IMR-90 (cell line): ENCODE data around the gene C14orf119. TPM values are rescaled to one million over a fixed set of nuclear protein-coding genes. Genes with fewer than 3 reads are reported as not detected.

Experiments
- ATAC-seq: fragments of 200-7000 bp; cut with Tn5 transposase; 2 replicates; pipeline ENCODE4 v1.9.1; 2020; ENCODE audit warnings: low read depth, mild to moderate bottlenecking, moderate library complexity
- BruUV-seq: library from RNA; stranded (reverse); fragments of 400-500 nt; replicated peaks from 2 replicates; lab custom pipeline; 2021; lab: Mats Ljungman, UMichigan
- CTCF ChIA-PET: fragments of 300-600 bp; formaldehyde crosslinking; extraction: SDS; loops from one replicate; lab custom pipeline; 2021; ENCODE audit warnings: antibody characterized with exemption; lab: Yijun Ruan, JAX
- POLR2A ChIA-PET: fragments of 300-600 bp; sonication (Branson Sonifier 250); formaldehyde crosslinking; loops from one replicate; lab custom pipeline; 2022; ENCODE audit warnings: antibody characterized with exemption; ENCODE audit not compliant: unreplicated experiment; lab: Charles Lee
- DNase-seq: peaks from one replicate; pipeline ENCODE4 v3.0.0; 2013
- H2AFZ ChIP-seq: replicated peaks from 2 replicates; pipeline ENCODE3; 2013; ENCODE audit warnings: low read length, mild to moderate bottlenecking; ENCODE audit not compliant: poor library complexity
- H2AK5ac ChIP-seq: 2 replicates; pipeline ENCODE4 v1.6.1; 2013; ENCODE audit warnings: low read depth, low read length, inconsistent platforms
- H2AK9ac ChIP-seq: replicated peaks from 2 replicates; pipeline ENCODE3; 2013; ENCODE audit warnings: mild to moderate bottlenecking, low read depth, low read length, moderate library complexity; ENCODE audit not compliant: poor library complexity
- H2BK120ac ChIP-seq: 2 replicates; pipeline ENCODE4 v1.6.1; 2013; ENCODE audit warnings: low read depth, low read length, inconsistent platforms
- H2BK15ac ChIP-seq: 3 replicates; pipeline ENCODE4 v1.6.1; 2013; ENCODE audit warnings: low read depth, low read length, inconsistent platforms
- H2BK20ac ChIP-seq: 2 replicates; pipeline ENCODE4 v1.6.1; 2013; ENCODE audit warnings: low read depth, mild to moderate bottlenecking, inconsistent platforms, low read length, moderate library complexity
- H2BK5ac ChIP-seq: 2 replicates; pipeline ENCODE4 v1.6.1; 2013; ENCODE audit warnings: mild to moderate bottlenecking, low read depth, low read length, inconsistent platforms; ENCODE audit not compliant: poor library complexity, severe bottlenecking
- H3K14ac ChIP-seq: replicated peaks from 2 replicates; pipeline ENCODE4 v1.6.1; 2013; ENCODE audit warnings: low read depth, low read length, inconsistent platforms
- H3K18ac ChIP-seq: 2 replicates; pipeline ENCODE4 v1.6.1; 2013; ENCODE audit warnings: low read depth, low read length, control low read depth
- H3K23ac ChIP-seq: 2 replicates; pipeline ENCODE4 v1.6.1; 2013; ENCODE audit warnings: low read depth, low read length, inconsistent platforms
- H3K27ac ChIP-seq: 2 replicates; pipeline ENCODE4 v1.5.1; 2013; ENCODE audit warnings: mild to moderate bottlenecking, control low read depth, low read length; ENCODE audit not compliant: insufficient read depth
- H3K27me3 ChIP-seq: 2 replicates; pipeline ENCODE4 v1.6.1; 2013; ENCODE audit warnings: low read length; ENCODE audit not compliant: control insufficient read depth, insufficient read depth
- H3K36me3 ChIP-seq: 2 replicates; pipeline ENCODE4 v1.6.1; 2013; ENCODE audit warnings: low read length, mixed read lengths; ENCODE audit not compliant: control insufficient read depth, insufficient read depth
- H3K4ac ChIP-seq: 2 replicates; pipeline ENCODE4 v1.6.1; 2013; ENCODE audit warnings: low read depth, low read length, inconsistent platforms
- H3K4me1 ChIP-seq: 2 replicates; pipeline ENCODE4 v1.6.1; 2013; ENCODE audit warnings: low read length, mixed read lengths; ENCODE audit not compliant: control insufficient read depth, insufficient read depth
- H3K4me2 ChIP-seq: 2 replicates; pipeline ENCODE4 v1.6.1; 2013; ENCODE audit warnings: low read depth, mild to moderate bottlenecking, control low read depth, low read length, moderate library complexity
- H3K4me3 ChIP-seq: 2 replicates; pipeline ENCODE4 v1.5.1; 2013; ENCODE audit warnings: low read depth, mild to moderate bottlenecking, control low read depth, low read length, moderate library complexity; ENCODE audit not compliant: insufficient read depth
- H3K56ac ChIP-seq: 2 replicates; pipeline ENCODE4 v1.6.1; 2013; ENCODE audit warnings: low read length, inconsistent platforms; ENCODE audit not compliant: insufficient read depth; ENCODE audit errors: extremely low read depth
- H3K79me1 ChIP-seq, 2 experiments: 2 replicates each; pipeline ENCODE4 v1.6.1; 2013; ENCODE audit warnings: low read length in 2 of 2, inconsistent platforms in 1 of 2, low read depth in 1 of 2
- H3K9ac ChIP-seq: 2 replicates; pipeline ENCODE4 v1.6.1; 2013; ENCODE audit warnings: low read depth, low read length, control low read depth
- H3K9me1 ChIP-seq: 2 replicates; pipeline ENCODE4 v1.6.1; 2013; ENCODE audit warnings: low read length, inconsistent platforms; ENCODE audit not compliant: insufficient read depth
- H3K9me3 ChIP-seq: 2 replicates; pipeline ENCODE4 v1.6.1; 2013; ENCODE audit warnings: low read length; ENCODE audit not compliant: control insufficient read depth, insufficient read depth
- H4K20me1 ChIP-seq: 2 replicates; pipeline ENCODE4 v1.6.1; 2013; ENCODE audit warnings: low read length, inconsistent platforms; ENCODE audit not compliant: insufficient read depth
- H4K5ac ChIP-seq: 2 replicates; pipeline ENCODE4 v1.6.1; 2013; ENCODE audit warnings: mild to moderate bottlenecking, low read depth, low read length, control low read depth
- H4K8ac ChIP-seq, 2 experiments: 2 replicates each; pipeline ENCODE4 v1.6.1; 2013; ENCODE audit warnings: low read depth in 2 of 2, low read length in 2 of 2, control low read depth in 1 of 2, inconsistent platforms in 1 of 2
- H4K91ac ChIP-seq: 2 replicates; pipeline ENCODE4 v1.6.1; 2013; ENCODE audit warnings: low read depth, low read length, inconsistent platforms; ENCODE audit not compliant: insufficient read depth
- BHLHE40 ChIP-seq: fragments of 150-350 bp; IDR thresholded peaks from 2 replicates; pipeline ENCODE4 v1.6.1; 2016; ENCODE audit warnings: mild to moderate bottlenecking, low read depth, low read length
- CEBPB ChIP-seq: IDR thresholded peaks from 2 replicates; pipeline ENCODE4 v1.6.1; 2012; ENCODE audit warnings: low read depth, low read length, improper control_type of control experiment
- CHD1 ChIP-seq: IDR thresholded peaks from 2 replicates; pipeline ENCODE4 v1.6.1; 2012; ENCODE audit warnings: low read depth, low read length, improper control_type of control experiment
- CTCF ChIP-seq: conservative IDR thresholded peaks from 2 replicates; pipeline ENCODE4 v1.5.1; 2012; ENCODE audit warnings: mild to moderate bottlenecking, low read depth, low read length, improper control_type of control experiment
- ELK1 ChIP-seq: fragments of 150-350 bp; IDR thresholded peaks from 2 replicates; pipeline ENCODE4 v1.6.1; 2016; ENCODE audit warnings: low read depth, mild to moderate bottlenecking, low read length, moderate library complexity, borderline replicate concordance
- FOS ChIP-seq: fragments of 150-350 bp; IDR thresholded peaks from 2 replicates; pipeline ENCODE4 v1.6.1; 2016; ENCODE audit warnings: low read depth, low read length
- MAFK ChIP-seq: IDR thresholded peaks from 2 replicates; pipeline ENCODE4 v1.6.1; 2012; ENCODE audit warnings: low read depth, low read length, improper control_type of control experiment
- MAZ ChIP-seq: IDR thresholded peaks from 2 replicates; pipeline ENCODE4 v1.6.1; 2012; ENCODE audit warnings: low read depth, mild to moderate bottlenecking, low read length, improper control_type of control experiment, moderate library complexity, borderline replicate concordance
- MXI1 ChIP-seq: IDR thresholded peaks from 2 replicates; pipeline ENCODE4 v1.6.1; 2012; ENCODE audit warnings: low read depth, mild to moderate bottlenecking, low read length, moderate library complexity, borderline replicate concordance
- NFE2L2 ChIP-seq: fragments of 150-350 bp; IDR thresholded peaks from 2 replicates; pipeline ENCODE4 v1.6.1; 2016; ENCODE audit warnings: low read depth, mild to moderate bottlenecking, low read length
- POLR2A ChIP-seq: IDR thresholded peaks from 2 replicates; pipeline ENCODE4 v1.6.1; 2012; ENCODE audit warnings: mild to moderate bottlenecking, low read depth, low read length
- RAD21 ChIP-seq: IDR thresholded peaks from 2 replicates; pipeline ENCODE4 v1.6.1; 2012; ENCODE audit warnings: low read length, improper control_type of control experiment
- RCOR1 ChIP-seq: IDR thresholded peaks from 2 replicates; pipeline ENCODE4 v1.6.1; 2012; ENCODE audit warnings: mild to moderate bottlenecking, low read length, improper control_type of control experiment; ENCODE audit not compliant: insufficient replicate concordance
- RFX5 ChIP-seq: IDR thresholded peaks from 2 replicates; pipeline ENCODE4 v1.8.0; 2012; ENCODE audit warnings: low read depth, mild to moderate bottlenecking, low read length, moderate library complexity
- SMC3 ChIP-seq: fragments of 150-350 bp; IDR thresholded peaks from 2 replicates; pipeline ENCODE4 v1.6.1; 2016; ENCODE audit warnings: low read depth, mild to moderate bottlenecking, antibody characterized with exemption, low read length, moderate library complexity
- USF2 ChIP-seq: fragments of 150-350 bp; IDR thresholded peaks from 2 replicates; pipeline ENCODE4 v1.6.1; 2017; ENCODE audit warnings: mild to moderate bottlenecking, antibody characterized with exemption, low read length, low read depth
- WGBS, 2 experiments: methylation state at CpG; one replicate each; pipeline versions ENCODE4 v1.1.5 to v1.1.7; 2013; ENCODE audit warnings: missing lambda C conversion rate in 2 of 2; ENCODE audit not compliant: insufficient read length in 1 of 2; ENCODE audit errors: extremely low coverage in 2 of 2; 5-methylcytosine and 5-hydroxymethylcytosine counted together
- dilution Hi-C: fragments of 300-500 bp; cut with HindIII; formaldehyde crosslinking; loops from one replicate; pipeline ENCODE4 v1.14.3; 2018; ENCODE audit warnings: low sequenced_read_pairs; ENCODE audit not compliant: unreplicated experiment
- in situ Hi-C: fragments of 300-500 bp; cut with MboI; formaldehyde crosslinking; loops from 3 replicates; pipeline ENCODE4 v1.14.3; 2019; ENCODE audit warnings: low sequenced_read_pairs, inconsistent platforms, mixed read lengths
- intact Hi-C: fragments of 100-400 bp; cut with micrococcal nuclease; formaldehyde crosslinking; loops from 2 replicates; pipeline ENCODE4 v1.10.0; 2022
- polyA plus RNA-seq, 3 experiments: library from polyadenylated mRNA; depleted of rRNA; stranded (reverse); fragments of >200 nt; gene quantifications; 2 replicates each; pipeline ENCODE4 v1.2.3, GENCODE V29; 2012; ENCODE audit warnings: low replicate concordance in 1 of 3
- total RNA-seq: library from RNA; depleted of rRNA; stranded (reverse); fragments of >200 nt; gene quantifications from 2 replicates; pipeline ENCODE4 v1.2.3, GENCODE V29; 2012

Gene C14orf119
- total and polyA plus RNA-seq, 2 of the 4 experiments (the other 2 are of a cell fraction) = 74.0 to 83.7 TPM

GRCh38 chr14:23097786-23098185 is 2.5 kb downstream of the C14orf119 start:
- DNase-seq (no peak), ATAC-seq (no peak)
- no peak overlapping the region for H3K4me3 ChIP-seq
- H3K9me1 ChIP-seq = peaks cover 11% of the 10 kb centered on the region
- H3K23ac ChIP-seq = no peak overlapping the region
- WGBS, 2 experiments = 97% methylated on average over 7 of the region's 7 CpGs; no CpG with 5 or more reads in 1 of the 2 experiments
- no peak overlapping the region for H2AK9ac ChIP-seq
- no peak overlapping the region for H2AFZ ChIP-seq
- H4K5ac ChIP-seq = no peak overlapping the region
- no peak overlapping the region for H3K4ac ChIP-seq
- in situ Hi-C loops = loop anchor here (25.0 kb wide), 1 partner anchor 1040 kb away; the partner anchor contains the start of genes EMC9, FITM1, PSME1 and PSME2
- no peak overlapping the region for H2AK5ac ChIP-seq
- ChIA-PET POLR2A (no interaction called here), CTCF (interaction anchor here (0.5 to 0.7 kb wide), 2 partner anchors 11 to 221 kb away, joined by 3 read pairs; no protein-coding TSS in a partner anchor)
- peaks cover 50% of the 10 kb centered on the region; the same call in 1 of the 2 replicates for H4K20me1 ChIP-seq
- H3K4me2 ChIP-seq = no peak overlapping the region
- H3K9me3 ChIP-seq = no peaks in the 10 kb centered on the region
- intact Hi-C loops = no loop called here
- no peaks in the 10 kb centered on the region for H3K27me3 ChIP-seq
- H3K18ac ChIP-seq = no peak overlapping the region
- peaks cover 3% of the 10 kb centered on the region; the same call in 1 of the 2 replicates for H3K4me1 ChIP-seq
- no peak overlapping the region for H2BK5ac ChIP-seq
- no peak overlapping the region for H3K14ac ChIP-seq
- TF ChIP-seq USF2 (no peak), CEBPB (no peak), MAFK (no peak), RFX5 (no peak), FOS (no peak), NFE2L2 (no peak), MXI1 (no peak), RAD21 (no peak), CHD1 (no peak), SMC3 (no peak), BHLHE40 (no peak), MAZ (no peak), ELK1 (no peak), CTCF (no peak), POLR2A (no peak), RCOR1 (no peak)
- H2BK120ac ChIP-seq = no peak overlapping the region
- peaks cover 12% of the 10 kb centered on the region for H3K36me3 ChIP-seq
- H3K56ac ChIP-seq = no peak overlapping the region
- no peak overlapping the region for H4K8ac ChIP-seq
- no peak overlapping the region for H3K9ac ChIP-seq
- no peak overlapping the region for H3K27ac ChIP-seq
- TSS peak; percentile 70 for BruUV-seq
- no peak overlapping the region for H2BK15ac ChIP-seq
- no peak overlapping the region for H4K91ac ChIP-seq
- dilution Hi-C loops = no loop called here
- H3K79me1 ChIP-seq = peaks cover 15 to 61% of the 10 kb centered on the region in 2 experiments; a peak in 3 of 4 replicates
- H2BK20ac ChIP-seq = no peak overlapping the region
